Colon (tissue), 2 donors: ENCODE measurements around the gene ENAM.

Source experiments
- FAIRE-seq: peaks from 2 replicates; lab custom pipeline; 2012; peaks lifted over from hg19 to GRCh38; lab: Jason Lieb, UNC
- donor health status: control.
- donor health status: control.

Gene ENAM, protein sequence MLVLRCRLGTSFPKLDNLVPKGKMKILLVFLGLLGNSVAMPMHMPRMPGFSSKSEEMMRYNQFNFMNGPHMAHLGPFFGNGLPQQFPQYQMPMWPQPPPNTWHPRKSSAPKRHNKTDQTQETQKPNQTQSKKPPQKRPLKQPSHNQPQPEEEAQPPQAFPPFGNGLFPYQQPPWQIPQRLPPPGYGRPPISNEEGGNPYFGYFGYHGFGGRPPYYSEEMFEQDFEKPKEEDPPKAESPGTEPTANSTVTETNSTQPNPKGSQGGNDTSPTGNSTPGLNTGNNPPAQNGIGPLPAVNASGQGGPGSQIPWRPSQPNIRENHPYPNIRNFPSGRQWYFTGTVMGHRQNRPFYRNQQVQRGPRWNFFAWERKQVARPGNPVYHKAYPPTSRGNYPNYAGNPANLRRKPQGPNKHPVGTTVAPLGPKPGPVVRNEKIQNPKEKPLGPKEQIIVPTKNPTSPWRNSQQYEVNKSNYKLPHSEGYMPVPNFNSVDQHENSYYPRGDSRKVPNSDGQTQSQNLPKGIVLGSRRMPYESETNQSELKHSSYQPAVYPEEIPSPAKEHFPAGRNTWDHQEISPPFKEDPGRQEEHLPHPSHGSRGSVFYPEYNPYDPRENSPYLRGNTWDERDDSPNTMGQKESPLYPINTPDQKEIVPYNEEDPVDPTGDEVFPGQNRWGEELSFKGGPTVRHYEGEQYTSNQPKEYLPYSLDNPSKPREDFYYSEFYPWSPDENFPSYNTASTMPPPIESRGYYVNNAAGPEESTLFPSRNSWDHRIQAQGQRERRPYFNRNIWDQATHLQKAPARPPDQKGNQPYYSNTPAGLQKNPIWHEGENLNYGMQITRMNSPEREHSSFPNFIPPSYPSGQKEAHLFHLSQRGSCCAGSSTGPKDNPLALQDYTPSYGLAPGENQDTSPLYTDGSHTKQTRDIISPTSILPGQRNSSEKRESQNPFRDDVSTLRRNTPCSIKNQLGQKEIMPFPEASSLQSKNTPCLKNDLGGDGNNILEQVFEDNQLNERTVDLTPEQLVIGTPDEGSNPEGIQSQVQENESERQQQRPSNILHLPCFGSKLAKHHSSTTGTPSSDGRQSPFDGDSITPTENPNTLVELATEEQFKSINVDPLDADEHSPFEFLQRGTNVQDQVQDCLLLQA

DNA sequence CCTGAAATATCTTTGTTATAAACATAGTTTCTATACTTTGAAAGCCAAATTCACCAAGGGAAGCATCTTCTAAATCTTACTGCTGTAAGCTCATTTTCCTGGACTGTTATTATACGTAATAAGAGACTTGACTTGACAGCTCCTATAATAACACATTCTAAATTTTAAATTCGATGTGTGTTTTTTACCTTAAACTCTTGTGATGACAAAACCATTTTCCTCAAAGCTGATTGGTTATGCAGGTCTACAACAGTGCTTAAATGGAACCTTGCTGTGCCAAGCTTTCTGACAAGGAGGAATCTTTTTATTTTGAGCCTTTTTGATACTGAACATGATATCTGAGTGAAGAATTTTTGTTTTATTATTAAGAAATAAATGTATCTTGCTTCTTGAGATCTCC, at the start of gene ENAM:
ENAM (plus strand) TSS at position 301 of the 400 bp plus-strand sequence. CDS start 757 bp downstream, outside the sequence.
- no peak for FAIRE-seq

DNA sequence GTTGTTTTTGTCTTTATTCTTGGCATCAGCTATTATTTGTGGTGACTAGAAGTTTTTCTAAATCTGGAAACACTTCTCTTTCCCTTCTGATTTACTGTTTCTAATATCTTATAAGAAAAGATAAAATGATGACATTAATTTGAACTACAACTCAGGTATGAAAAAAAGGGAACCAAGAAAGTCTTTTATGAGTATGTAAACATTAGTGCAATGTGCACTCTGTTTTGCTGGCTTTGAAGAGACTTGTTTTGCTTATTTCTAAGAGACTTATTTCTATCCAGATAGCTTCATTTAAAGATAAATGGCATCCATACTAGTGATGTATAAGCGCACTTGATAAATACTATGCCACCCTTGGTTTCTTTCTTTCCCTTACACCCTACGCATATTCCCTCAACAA, 46.6 kb upstream of the ENAM start:
- no peak for FAIRE-seq

DNA sequence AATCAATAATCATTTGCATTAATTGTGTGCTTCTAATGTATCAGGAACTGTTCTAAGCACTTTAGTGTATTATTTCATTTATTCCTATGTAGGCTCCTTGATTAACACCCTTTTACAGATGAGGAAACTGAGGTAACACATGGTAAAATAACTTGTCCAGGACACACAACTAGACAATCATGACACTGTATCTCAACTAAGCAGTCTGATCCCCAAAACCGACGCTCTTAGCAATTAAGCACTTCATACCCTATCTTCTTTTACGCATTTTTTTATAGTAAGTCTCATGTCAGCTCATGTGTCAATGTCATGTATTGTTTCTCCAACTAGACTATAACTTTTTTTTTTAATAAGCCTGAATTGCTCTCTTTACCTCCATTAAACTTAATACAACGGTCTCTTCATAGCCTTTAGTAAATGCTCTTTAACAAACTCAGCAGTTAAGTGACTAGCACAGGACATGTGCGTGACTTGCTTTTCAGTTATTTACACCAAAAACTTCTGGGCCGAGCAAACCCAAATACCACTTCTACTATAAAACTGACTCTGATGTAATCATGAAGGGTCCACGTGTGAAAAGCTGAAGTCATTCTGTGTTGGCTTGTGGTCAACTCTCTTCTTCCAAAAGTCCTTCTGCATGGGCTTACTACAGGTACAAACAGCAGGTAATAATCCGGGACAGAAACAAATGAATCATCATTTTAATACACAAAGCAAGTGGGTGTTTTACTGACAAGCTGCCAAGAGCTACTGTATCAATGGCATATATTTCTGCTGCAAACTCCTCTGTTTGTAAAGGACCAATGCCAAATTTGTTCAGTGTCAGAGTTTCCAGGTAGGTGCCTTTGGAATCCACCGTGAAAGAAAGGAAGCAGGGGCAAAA, 44.4 kb upstream of the ENAM start:
- FAIRE-seq = no peak

GRCh38 chr4:70586841-70587240, 41.7 kb upstream of the ENAM start:
- no peak for FAIRE-seq

DNA sequence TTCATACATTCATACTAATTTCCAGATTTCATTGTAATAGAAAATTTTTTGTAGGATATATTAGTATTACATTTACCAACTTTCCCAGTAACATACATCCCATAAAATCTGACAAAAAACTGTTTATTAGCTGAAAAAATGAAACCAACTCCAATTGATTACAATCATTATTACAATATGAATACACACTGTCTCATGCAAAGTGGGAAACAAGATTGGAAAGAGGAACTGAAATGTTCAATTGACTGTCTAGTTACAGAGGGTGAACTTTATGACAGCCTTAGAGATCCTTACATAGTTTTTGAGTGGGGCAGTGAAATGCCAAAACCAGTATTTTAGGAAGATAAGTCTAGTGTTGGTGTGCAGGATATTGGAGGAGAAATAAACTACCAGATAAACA, 38.8 kb upstream of the ENAM start:
- FAIRE-seq = no peak

- FAIRE-seq = no peak
Observed at GRCh38 chr4:70591955-70592582, 36.5 kb upstream of the ENAM start, which contains the start of gene AMBN. Gene AMBN (plus strand): TSS chr4:70592256. CDS start chr4:70592359, 103 bp downstream.

- FAIRE-seq = no peak
Observed at GRCh38 chr4:70594196-70594595, 34.3 kb upstream of the ENAM start.

DNA sequence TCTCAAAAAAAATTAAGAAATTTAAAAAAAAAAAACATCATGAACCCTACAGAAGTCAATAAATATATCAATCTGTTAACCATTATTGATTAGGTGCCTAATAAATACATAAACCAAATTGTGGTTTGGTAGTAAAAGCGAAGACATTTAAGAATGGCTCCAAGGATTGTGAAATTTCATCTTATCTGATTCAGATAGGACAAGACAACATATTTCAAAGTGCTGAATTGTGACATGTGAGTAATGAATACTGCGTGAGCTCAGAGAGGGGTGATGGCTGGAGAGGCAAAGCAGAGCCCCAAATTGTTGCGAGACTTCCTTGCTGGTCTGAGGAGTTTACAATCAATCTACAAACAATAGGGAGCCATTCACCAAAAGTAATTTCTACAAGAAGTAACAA, 28.2 kb upstream of the ENAM start:
- no peak for FAIRE-seq

GRCh38 chr4:70600977-70601376, 27.6 kb upstream of the ENAM start:
- FAIRE-seq = no peak

GRCh38 chr4:70601422-70602039, 27.0 kb upstream of the ENAM start:
- no peak for FAIRE-seq

GRCh38 chr4:70603856-70604255, 24.7 kb upstream of the ENAM start:
- no peak for FAIRE-seq

- no peak for FAIRE-seq
Observed at GRCh38 chr4:70606459-70606858, 22.1 kb upstream of the ENAM start.

DNA sequence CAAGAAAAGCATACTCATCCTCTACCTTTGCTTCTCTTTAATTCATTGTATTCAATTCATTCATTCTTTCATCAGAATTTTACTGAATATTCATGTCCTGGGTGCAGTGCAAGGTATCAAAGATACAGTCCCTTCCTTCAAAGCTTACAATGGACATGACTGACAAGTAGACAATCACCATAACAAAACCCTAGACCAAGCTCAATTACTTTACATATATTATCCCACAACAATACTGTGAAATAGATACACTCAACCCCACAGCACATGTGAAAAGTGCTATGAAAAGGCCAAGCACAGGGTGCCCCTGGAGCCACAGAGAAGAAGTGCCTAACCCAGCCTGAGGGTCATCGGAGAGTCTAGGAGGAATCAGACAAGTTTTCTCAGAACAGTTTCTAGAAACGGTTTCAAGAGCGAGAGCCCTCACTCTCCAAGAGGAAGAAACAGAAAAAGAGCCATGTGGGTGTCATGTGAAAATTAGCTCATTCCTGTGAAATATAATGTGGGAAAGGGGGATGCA, 21.1 kb upstream of the ENAM start:
- no peak for FAIRE-seq

DNA sequence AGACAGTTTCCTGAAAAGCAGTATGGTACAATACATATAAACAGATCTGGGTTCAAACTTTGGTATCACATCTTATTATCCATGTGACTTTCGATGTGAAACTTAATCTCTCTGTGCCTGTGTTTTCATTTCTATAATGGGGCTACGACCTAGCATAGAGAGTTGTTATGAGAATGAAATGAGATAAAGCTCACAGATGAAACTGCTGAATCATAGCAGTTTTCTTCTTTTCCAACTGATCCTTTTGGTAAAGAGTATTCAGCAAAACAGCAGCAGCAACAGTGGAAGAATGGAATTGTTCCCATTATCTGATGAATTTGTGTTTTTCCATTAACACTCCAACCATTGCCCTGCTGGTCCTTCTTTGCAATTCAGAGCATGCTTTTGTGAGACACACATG, 20.2 kb upstream of the ENAM start:
- FAIRE-seq = no peak

DNA sequence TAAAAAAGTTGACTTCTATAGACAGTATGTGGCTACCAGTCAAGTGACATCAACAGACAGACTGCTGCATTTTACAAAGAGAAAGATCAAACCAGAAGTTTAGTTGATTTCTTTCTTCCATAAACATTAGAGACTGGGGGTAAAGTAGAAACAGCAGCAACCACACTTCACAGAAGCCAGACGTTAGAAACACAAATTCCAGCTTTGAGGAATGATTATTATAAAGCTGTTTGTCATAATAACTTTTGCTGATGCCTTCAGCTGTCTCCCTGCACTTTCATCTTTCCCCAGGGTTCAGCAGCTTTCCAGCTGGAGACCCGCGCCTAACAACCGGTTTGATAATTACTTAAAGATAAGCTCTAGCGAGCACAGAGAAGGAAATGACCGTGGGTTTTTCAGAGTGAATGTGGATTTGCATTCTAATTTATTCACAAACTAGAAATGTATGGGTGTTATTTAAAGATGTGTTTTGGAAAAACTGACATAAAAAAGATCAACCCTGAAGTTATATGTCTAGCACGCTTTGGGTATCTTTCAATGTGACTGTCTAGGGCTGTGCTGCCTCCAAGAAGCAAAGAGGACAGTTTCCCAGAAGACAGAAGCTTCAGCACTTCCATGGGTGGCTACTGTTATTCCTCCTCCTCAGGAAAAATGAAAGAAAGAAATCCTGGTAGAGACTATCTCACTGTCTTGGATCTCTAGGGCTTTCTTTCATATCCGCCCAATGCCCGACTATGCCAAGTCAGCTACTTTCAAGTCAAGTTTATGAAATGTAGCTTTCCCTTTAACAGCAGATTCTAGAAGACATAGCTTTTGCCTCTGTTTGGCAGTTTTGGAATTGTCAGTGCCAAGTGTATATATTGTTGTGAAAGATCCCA, 15.0 kb upstream of the ENAM start:
- no peak for FAIRE-seq

- FAIRE-seq = no peak
Observed at GRCh38 chr4:70614184-70614555, 14.4 kb upstream of the ENAM start.

DNA sequence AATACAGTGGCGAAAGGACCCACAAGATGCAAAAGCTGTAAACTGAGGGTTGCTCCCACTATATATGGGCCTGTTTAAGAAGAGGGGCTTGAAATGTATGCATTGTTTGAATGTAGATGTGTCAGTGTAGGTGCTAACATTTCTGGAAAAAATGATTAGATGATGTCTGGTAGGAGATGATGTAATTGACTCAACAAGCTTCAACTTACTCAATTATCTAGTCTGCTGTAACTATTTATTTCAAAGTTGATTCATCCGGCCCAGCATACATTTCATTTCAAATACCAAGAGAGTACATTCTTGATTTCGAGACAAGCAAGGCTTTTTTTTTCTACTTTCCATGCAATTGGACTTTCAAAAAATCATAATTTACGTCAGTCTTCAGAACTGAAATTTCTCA, 9.3 kb upstream of the ENAM start:
- FAIRE-seq = no peak

DNA sequence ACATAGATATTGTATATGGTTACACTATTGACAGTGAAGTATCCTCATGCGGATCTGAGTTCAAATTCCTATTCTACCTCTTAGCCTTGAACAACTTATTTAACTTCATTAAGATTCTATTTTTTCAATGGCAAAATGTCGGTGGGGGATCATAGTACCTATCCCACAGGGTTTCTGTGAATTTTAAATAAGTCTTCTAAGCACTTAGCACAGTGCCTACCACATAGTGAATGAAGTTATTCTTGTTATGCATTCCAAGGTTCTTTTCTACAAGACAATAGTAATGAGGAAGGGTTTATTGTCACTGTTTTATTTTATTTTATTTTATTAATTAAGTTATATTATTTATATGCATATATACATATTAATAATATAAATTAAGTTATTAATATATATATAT, 8.8 kb upstream of the ENAM start:
- no peak for FAIRE-seq

GRCh38 chr4:70623323-70623722, 5.2 kb upstream of the ENAM start:
- no peak for FAIRE-seq
